Parathyroid adenoma (tissue), 2 donors: ENCODE results near the gene NFE2L3.

Source experiments
- H2AFZ ChIP-seq: fragments of 300-600 bp; sonication (generic); one replicate; pipeline ENCODE4 v1.7.0; 2017; ENCODE audit warnings: antibody characterized with exemption, mild to moderate bottlenecking
- H3K27ac ChIP-seq: fragments of 300-600 bp; sonication (generic); one replicate; pipeline ENCODE4 v1.7.0; 2017
- H3K27me3 ChIP-seq: fragments of 300-600 bp; sonication (generic); one replicate; pipeline ENCODE4 v1.7.0; 2017; ENCODE audit warnings: low read length; ENCODE audit not compliant: control insufficient read depth, insufficient read depth
- H3K36me3 ChIP-seq: fragments of 300-600 bp; sonication (generic); one replicate; pipeline ENCODE4 v1.7.0; 2017; ENCODE audit warnings: low read length; ENCODE audit not compliant: control insufficient read depth, insufficient read depth
- H3K4me1 ChIP-seq: fragments of 300-600 bp; sonication (generic); one replicate; pipeline ENCODE4 v1.7.0; 2017; ENCODE audit warnings: control low read depth
- H3K4me2 ChIP-seq: fragments of 300-600 bp; sonication (generic); one replicate; pipeline ENCODE4 v1.7.0; 2017; ENCODE audit warnings: low read length
- H3K4me3 ChIP-seq: fragments of 300-600 bp; sonication (generic); one replicate; pipeline ENCODE4 v1.7.0; 2017; ENCODE audit warnings: low read depth, low read length
- H3K79me2 ChIP-seq: fragments of 300-600 bp; sonication (generic); one replicate; pipeline ENCODE4 v1.7.0; 2017; ENCODE audit warnings: control low read depth
- H3K9ac ChIP-seq: fragments of 300-600 bp; sonication (generic); one replicate; pipeline ENCODE4 v1.7.0; 2017; ENCODE audit warnings: mild to moderate bottlenecking
- H3K9me3 ChIP-seq: fragments of 300-600 bp; sonication (generic); one replicate; pipeline ENCODE4 v1.7.0; 2017; ENCODE audit warnings: low read length; ENCODE audit not compliant: control insufficient read depth
- TF ChIP-seq, protein P1 (sequence below): fragments of 300-600 bp; sonication (generic); IDR thresholded peaks from one replicate; pipeline ENCODE4 v1.7.0; 2017; ENCODE audit warnings: antibody characterized with exemption, mild to moderate bottlenecking
- donor health status: primary hyperparathyroidism.

The NFE2L3 gene

DNA sequence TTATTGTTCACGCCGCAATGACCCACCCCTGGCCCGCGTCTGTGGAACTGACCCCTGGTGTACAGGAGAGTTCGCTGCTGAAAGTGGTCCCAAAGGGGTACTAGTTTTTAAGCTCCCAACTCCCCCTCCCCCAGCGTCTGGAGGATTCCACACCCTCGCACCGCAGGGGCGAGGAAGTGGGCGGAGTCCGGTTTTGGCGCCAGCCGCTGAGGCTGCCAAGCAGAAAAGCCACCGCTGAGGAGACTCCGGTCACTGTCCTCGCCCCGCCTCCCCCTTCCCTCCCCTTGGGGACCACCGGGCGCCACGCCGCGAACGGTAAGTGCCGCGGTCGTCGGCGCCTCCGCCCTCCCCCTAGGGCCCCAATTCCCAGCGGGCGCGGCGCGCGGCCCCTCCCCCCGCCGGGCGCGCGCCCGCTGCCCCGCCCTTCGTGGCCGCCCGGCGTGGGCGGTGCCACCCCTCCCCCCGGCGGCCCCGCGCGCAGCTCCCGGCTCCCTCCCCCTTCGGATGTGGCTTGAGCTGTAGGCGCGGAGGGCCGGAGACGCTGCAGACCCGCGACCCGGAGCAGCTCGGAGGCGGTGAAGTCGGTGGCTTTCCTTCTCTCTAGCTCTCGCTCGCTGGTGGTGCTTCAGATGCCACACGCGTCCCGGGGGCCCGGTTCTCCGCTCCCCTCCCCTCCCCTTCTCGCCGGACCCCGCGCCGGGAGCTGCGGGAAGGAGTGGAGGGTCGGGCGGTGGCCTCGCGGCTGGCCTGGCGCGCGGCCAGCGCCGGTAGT, 49.4 kb downstream of the NFE2L3 start, which contains the start of gene CBX3:
CBX3 (plus strand) TSS at position 499 of the 772 bp plus-strand sequence. CDS start 1,254 bp downstream, outside the sequence.
- peaks cover 36% of the 10 kb centered on the region for H3K79me2 ChIP-seq
- peak within 1 kb of the TSS; percentile 99 for H3K9ac ChIP-seq
- H3K4me1 ChIP-seq = peaks cover 17% of the 10 kb centered on the region
- H3K36me3 ChIP-seq = no peaks in the 10 kb centered on the region
- peak within 1 kb of the TSS; percentile 96 for H3K4me2 ChIP-seq
- H3K27ac ChIP-seq = peak within 1 kb of the TSS; percentile 100
- peak within 1 kb of the TSS; percentile 100 for H3K4me3 ChIP-seq
- TF ChIP-seq, protein P1, sequence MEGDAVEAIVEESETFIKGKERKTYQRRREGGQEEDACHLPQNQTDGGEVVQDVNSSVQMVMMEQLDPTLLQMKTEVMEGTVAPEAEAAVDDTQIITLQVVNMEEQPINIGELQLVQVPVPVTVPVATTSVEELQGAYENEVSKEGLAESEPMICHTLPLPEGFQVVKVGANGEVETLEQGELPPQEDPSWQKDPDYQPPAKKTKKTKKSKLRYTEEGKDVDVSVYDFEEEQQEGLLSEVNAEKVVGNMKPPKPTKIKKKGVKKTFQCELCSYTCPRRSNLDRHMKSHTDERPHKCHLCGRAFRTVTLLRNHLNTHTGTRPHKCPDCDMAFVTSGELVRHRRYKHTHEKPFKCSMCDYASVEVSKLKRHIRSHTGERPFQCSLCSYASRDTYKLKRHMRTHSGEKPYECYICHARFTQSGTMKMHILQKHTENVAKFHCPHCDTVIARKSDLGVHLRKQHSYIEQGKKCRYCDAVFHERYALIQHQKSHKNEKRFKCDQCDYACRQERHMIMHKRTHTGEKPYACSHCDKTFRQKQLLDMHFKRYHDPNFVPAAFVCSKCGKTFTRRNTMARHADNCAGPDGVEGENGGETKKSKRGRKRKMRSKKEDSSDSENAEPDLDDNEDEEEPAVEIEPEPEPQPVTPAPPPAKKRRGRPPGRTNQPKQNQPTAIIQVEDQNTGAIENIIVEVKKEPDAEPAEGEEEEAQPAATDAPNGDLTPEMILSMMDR = no peak
- H2AFZ ChIP-seq = peak within 1 kb of the TSS; percentile 85
- H3K9me3 ChIP-seq = no peaks in the 10 kb centered on the region
- H3K27me3 ChIP-seq = no peaks in the 10 kb centered on the region

DNA sequence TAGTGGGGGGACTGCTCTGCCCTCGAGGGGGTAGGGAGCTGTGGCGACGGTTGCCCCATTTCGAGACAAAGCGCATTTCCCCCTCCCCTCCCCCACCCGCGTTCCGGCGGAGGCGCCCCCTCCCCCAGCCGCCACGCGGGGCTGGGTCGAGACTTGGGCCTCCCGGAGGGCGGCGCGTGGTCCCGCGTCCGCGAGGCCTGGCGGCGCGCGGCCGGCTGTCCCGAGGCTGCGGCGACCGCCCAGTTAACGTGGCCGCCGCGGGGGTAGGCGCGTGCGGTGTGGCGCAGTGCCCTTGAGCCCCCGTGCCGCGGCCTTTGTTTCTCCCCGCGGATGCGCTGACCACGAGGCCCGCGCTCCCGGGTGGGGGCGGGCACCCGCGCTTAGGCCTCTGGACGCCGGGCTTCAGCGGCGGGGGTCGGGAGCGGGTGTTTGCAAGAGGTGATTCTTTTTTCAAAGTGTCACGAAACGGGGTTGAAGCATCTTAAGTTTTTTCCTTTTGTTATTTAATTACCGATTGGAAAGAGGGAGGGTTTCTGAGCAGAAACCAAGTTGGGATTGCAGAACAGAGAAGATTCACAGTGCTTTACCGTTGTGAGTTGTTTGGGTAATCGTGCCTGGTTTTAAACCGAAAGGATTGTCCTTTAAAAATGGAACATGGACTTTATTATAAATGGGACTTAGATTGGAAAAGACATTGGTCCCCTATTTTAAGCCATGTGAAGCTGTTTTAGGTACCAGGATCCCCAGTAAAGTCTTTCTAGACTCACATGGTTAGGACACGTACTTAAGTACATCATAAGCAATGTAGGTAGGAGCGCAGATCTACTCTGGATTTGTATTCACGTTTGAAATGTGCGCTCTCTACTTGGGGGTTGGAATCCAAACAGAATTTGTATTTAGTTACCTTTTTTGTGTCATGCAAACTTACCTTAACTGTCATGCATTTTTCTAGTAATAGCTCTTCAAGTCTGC, 50.3 kb downstream of the NFE2L3 start:
- Histone ChIP-seq H3K4me1 (peaks cover 10% of the 10 kb centered on the region), H3K9me3 (no peaks in the 10 kb centered on the region), H3K27ac (peak overlapping the region; percentile 100), H3K27me3 (no peaks in the 10 kb centered on the region), H3K4me3 (peak overlapping the region; percentile 95), H2AFZ (peak overlapping the region; percentile 85), H3K4me2 (peak overlapping the region; percentile 85), H3K79me2 (peaks cover 27% of the 10 kb centered on the region), H3K9ac (peak overlapping the region; percentile 99), H3K36me3 (no peaks in the 10 kb centered on the region)
- TF ChIP-seq, protein P1 = no peak

DNA sequence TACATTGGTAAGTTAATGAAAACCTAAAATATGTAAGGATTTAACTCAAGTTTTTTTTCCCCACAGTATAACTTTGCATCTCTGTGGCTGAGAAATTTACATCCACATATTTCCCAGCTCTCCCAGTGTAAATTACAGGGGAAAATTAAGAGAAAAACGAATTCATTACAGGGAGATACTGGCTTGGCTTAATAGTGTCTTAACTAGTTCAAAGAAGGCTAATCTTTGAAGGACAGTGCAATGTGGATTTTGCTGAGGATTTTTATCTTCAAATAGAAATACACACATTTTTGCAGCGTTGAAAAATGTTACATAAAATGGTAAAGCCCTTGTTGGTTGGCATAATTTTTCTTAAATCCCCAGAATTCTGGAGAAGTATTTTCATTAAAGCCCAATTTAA, 51.0 kb downstream of the NFE2L3 start:
- H3K79me2 ChIP-seq = peaks cover 23% of the 10 kb centered on the region
- H3K4me2 ChIP-seq = peak overlapping the region; percentile 85
- no peaks in the 10 kb centered on the region for H3K9me3 ChIP-seq
- no peaks in the 10 kb centered on the region for H3K36me3 ChIP-seq
- H3K27ac ChIP-seq = peak overlapping the region; percentile 8
- no peaks in the 10 kb centered on the region for H3K27me3 ChIP-seq
- peak overlapping the region; percentile 95 for H3K4me3 ChIP-seq
- TF ChIP-seq, protein P1 = no peak
- H3K9ac ChIP-seq = no peak overlapping the region
- H3K4me1 ChIP-seq = peaks cover 6% of the 10 kb centered on the region
- no peak overlapping the region for H2AFZ ChIP-seq

DNA sequence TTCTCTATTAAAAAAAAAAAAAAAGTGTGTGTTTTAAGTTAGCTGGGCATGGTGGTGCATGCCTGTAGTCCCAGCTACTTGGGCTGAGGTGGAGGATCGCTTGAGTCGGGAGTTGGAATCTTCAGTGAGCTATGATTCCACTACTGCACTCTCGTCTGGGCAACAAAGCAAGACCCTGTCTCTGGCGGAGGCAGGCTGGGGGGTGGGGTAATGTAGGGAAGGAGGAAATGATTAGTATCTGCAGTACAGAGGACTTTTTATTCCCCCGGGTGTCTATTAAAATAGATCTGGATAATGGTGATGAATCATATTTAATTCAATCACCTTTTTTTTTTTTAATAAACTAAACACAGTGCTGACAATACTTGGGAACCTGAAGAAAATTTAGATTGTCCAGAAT, 56.0 kb downstream of the NFE2L3 start:
- Histone ChIP-seq H2AFZ (no peak overlapping the region), H3K27me3 (no peaks in the 10 kb centered on the region), H3K4me2 (no peak overlapping the region), H3K27ac (no peak overlapping the region), H3K4me3 (no peak overlapping the region), H3K36me3 (no peaks in the 10 kb centered on the region), H3K9ac (no peak overlapping the region), H3K79me2 (no peaks in the 10 kb centered on the region), H3K4me1 (peaks cover 4% of the 10 kb centered on the region), H3K9me3 (no peaks in the 10 kb centered on the region)
- TF ChIP-seq, protein P1 = no peak
